ENCODE data around the gene ITPR1.

Gene ITPR1

GRCh38 chr3:4855676-4856075 is 362.5 kb downstream of the ITPR1 start:
- no peak for DNase-seq (ENCODE audit: low read depth)

DNA sequence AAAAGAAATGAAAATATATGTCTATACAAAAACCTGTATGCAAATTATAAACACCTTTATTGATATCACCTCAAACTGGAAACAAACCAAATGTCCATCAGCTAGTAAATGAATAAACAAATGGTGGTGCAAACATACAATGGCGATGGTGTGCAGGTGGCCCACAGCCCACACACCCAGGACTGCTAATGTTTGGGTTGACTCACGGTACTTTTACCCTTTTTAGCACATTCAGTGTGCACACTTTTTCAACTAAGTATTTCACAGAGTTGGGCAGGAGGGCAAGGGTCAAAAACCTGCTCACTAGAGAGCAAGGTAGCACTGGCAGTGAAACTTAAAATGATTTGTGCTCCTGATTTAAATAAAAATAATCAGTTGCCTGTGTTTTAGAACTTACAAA is 363.0 kb downstream of the ITPR1 start:
- DNase-seq (ENCODE audit: low read depth) = no peak

- no peak for DNase-seq (ENCODE audit: low read depth)
These were observed 363.4 kb downstream of the ITPR1 start for GRCh38 chr3:4856564-4856963.

- no peak for DNase-seq (ENCODE audit: low read depth)
These were observed 363.8 kb downstream of the ITPR1 start for GRCh38 chr3:4856986-4857385.

DNA sequence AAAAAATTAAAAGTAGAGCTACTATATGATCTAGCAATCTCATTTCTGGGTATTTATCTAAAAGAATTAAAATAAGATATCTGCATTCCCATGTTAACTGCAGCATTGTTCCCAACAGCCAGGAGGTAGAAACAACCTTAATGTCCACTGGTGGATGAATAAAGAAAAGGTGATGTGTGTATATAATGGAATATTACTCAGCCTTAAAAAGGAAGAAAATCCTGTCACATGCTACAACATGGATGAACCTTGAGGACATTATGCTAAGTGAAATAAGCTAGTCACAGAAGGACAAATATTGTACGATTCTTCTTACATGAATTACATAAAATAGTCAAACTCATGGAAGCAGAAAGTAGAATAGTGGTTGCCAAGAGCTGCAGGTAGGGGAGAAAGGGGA is 366.6 kb downstream of the ITPR1 start:
- DNase-seq (ENCODE audit: low read depth) = no peak

DNA sequence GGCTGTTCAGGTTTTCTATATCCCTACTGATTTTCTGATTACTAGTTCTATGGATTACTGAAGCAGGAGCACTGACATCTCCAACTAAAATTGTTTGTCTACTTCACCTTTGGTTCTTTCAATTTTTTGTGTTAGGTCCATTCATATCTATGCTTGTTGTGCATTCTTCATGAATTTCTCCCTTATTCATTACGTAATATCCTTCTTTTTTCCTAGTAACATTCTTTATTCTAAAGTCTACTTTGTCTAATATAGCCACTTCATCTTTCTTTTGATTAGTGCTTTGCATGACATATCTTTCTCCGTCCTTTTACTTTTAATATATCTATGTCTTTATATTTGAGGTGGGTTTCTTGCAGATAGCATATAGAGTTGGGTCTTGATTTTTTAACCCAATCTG is 369.8 kb downstream of the ITPR1 start:
- no peak for DNase-seq (ENCODE audit: low read depth)

GRCh38 chr3:4864503-4864902 is 371.4 kb downstream of the ITPR1 start:
- peak; percentile 49 for DNase-seq (ENCODE audit: low read depth)

GRCh38 chr3:4865714-4866113 is 372.6 kb downstream of the ITPR1 start:
- DNase-seq (ENCODE audit: low read depth) = no peak

GRCh38 chr3:4866866-4867265 is 373.7 kb downstream of the ITPR1 start:
- DNase-seq (ENCODE audit: low read depth) = peak; percentile 58

DNA sequence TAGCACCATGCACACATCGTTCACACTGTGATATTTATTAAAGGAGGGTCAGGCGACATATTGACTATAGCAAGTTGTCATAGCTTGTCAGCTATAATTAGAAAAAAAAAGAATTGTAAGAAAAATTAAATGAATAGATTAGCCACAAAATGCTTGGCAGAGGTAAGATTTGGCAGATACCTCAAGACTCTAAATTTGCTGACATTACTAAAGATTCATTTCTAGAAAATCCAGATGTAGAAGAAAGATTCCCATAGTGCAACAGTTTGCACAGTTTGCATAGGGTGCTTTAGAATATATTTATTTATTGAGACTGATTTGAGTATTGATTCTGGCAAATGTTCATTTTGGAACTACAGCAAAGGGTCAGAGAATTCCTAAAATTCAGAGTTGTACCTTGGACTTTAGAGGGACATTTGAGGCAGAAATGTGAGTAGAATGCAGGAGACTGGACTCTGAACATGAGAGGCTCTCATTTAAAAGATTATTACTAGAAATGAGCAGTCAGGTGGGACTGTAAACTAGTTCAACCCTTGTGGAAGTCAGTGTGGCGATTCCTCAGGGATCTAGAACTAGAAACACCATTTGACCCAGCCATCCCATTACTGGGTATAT is 384.1 kb downstream of the ITPR1 start:
- DNase-seq (ENCODE audit: low read depth) = no peak

DNA sequence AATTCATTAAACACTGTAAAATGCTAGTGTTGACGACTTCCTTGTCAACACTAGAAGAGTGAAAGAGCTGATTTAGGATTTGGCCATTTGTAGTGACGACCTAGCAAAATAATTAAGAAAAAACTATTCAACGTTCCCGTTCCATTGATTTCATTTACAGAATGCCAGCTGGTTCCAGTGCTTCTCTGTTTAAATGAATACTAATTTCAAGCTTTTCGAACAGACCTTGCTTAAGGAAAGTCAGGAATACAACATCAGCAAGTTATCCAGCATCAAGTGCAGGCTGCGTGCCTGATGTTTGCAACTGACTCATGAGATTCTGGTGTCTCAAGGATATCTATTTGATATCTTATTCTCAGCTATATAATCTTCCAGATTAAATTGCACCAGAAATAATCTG is 387.7 kb downstream of the ITPR1 start:
- no peak for DNase-seq (ENCODE audit: low read depth)

DNA sequence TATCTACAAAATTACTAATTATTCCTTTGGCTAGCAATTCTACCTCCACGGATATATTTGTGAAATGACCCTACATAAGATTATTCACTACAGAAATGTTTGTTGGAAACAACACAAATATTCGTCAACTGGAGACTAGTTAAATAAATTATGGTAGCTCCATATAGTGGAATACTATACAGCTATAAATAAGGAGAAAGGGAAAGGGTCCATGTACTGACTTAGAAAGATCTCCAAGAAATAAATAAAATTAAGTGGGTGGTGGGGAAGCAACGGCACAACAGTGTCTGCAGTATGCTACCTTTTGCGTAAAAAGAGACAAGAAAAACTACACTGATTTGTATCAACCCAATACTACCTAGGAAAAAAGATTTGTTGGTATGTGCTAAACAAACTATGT is 389.4 kb downstream of the ITPR1 start:
- no peak for DNase-seq (ENCODE audit: low read depth)

DNA sequence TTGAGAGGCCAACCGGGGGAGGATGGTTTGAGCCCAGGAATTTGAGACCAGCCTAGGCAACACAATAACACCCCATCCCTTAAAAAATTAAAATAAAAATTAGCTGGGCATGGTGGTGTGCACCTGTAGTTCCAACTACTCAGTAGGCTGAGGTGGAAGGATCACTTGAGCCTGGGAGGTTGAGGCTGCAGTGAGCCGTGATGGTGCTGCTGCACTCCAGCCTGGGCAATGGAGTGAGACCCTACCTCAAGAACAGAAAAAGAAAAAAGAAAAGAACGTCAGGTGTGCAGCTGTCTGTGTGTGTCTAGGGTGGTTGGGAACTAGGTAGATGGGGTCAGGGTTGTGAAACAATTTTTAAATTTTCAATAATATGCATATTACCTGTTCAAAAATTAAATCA is 389.9 kb downstream of the ITPR1 start:
- DNase-seq (ENCODE audit: low read depth) = no peak

DNA sequence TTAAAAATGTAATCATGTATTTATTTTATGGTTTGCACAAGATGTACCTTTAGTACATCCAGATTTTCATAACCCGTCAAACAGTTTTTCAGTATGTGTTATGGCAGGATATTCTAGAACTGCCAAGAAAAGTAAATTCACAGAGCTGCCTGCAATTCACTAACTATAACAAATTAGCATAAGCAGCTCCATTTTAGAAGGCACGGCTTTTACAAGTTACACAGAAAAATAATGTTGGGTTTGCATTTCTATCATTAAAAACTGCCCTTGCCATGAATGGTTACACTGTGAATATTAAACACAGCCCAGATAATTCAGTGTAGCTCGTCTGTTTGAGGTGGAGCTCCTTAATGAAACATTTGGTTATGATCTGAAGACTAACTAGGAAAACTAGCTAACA is 391.7 kb downstream of the ITPR1 start:
- no peak for DNase-seq (ENCODE audit: low read depth)

DNA sequence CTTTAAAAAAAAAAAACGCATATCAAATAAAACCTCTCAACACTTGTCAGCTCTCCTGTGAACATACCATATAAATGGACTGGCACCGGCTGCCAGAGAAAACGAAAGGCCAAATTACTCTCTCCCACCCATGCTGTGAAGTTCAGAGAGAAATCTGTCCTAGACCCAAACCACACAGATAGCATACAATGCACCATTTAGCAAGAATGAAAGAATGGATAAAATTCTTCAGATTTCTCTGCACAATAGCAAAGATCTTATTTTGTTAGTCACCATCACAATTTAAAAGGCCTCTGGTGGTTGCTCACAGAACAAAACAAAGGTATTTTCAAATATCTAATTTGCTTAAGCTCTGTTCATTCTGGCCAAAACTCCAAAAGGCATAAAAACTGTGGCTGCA is 392.2 kb downstream of the ITPR1 start:
- no peak for DNase-seq (ENCODE audit: low read depth)

DNA sequence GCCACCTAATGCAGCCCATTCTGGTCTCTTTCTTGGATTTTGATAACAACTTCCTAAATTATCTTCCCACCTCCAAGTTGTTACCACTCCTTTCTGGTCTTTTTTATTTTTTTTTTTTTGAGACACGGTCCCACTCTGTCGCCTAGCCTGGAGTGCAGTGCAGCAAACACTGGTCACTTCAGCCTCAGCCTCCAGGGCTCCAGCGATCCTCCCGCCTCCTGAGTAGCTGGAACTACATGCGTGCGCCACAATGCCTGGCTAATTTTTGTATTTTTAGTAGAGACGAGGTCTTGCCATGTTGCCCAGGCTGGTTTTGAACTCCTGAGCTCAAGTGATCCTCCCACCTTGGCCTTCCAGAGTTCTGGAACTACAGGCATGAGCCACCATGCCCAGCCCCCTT is 393.3 kb downstream of the ITPR1 start:
- DNase-seq (ENCODE audit: low read depth) = no peak

GRCh38 chr3:4887177-4887576 is 394.0 kb downstream of the ITPR1 start:
- no peak for DNase-seq (ENCODE audit: low read depth)

DNA sequence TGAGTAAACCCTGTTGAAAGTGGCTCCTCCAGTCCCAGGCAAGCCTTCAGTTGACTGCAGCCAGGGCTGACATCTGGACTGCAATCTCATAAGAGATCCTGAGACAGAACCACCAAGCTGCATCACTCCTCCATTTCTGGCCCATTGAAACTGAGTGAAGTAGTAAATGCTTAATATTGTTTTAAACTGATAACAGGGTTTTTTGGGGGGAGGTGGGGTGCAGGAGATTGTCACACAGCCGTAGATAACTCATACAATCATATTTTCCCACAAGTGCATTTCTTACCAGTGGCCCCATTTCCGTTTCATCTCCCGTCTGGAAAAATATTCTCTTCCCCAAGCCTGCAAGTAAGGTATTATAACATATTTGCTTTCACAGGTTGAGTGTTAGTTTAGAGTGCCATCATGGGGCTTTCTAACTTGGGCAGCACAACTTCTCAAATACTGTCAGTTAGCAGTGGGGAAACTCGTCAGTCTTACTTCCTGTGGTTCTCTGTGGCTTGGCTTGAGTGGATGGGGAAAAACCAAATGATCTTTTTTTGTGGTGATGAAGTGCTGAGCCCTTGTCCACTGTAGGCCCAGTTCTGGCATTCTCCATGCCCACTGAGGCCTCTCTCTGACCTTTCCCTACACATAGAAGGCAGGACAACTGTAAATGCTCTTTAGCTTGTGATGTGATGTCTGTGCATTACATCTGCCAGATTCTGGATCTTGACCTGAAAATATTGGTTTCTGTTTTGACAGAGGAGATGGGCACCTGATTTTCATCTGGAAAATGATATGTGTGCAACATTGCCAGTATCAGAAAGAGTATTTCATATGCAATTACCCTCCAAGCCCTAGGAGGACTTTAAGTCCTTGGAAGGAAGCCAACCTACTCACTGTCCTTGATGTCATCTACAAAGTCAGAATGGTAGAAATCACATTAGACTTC is 396.0 kb downstream of the ITPR1 start:
- no peak for DNase-seq (ENCODE audit: low read depth)

GRCh38 chr3:4889896-4890295 is 396.7 kb downstream of the ITPR1 start:
- peak; percentile 7 for DNase-seq (ENCODE audit: low read depth)

GRCh38 chr3:4894891-4895530 is 401.9 kb downstream of the ITPR1 start:
- DNase-seq (ENCODE audit: low read depth) = no peak

- peak; percentile 40 for DNase-seq (ENCODE audit: low read depth)
These were observed 402.7 kb downstream of the ITPR1 start for GRCh38 chr3:4895838-4896237.

Data from fibroblast of gingiva (primary cell).